ENCODE measurements around the gene SNAPC1.
A peak's percentile ranks its signal among the peaks of the same experiment; 100 is the strongest.

SNAPC1 gene

GRCh38 chr14:61761959-61762786, at the start of gene SNAPC1:
Gene SNAPC1, plus strand, starts transcription at chr14:61762420. Its CDS starts 41 bp downstream, at chr14:61762461.
- Mint-ChIP-seq H3K4me3 (peak within 1 kb of the TSS; percentile 91 to 98), H3K4me1 (peaks cover 12 to 36% of the 10 kb centered on the region in 2 donors), H3K27me3 (no peaks in the 10 kb centered on the region), H3K36me3 (peaks cover 0 to 7% of the 10 kb centered on the region in 2 donors), H3K27ac (peak within 1 kb of the TSS; percentile 96), H3K9me3 (no peaks in the 10 kb centered on the region)
- ATAC-seq (replicated peaks) (peak; percentile 98 to 99), DNase-seq (peak; percentile 91)

- DNase-seq (no peak), ATAC-seq (replicated peaks) (no peak)
- H3K4me1 Mint-ChIP-seq = peaks cover 38 to 73% of the 10 kb centered on the region in 2 donors
- no peaks in the 10 kb centered on the region for H3K9me3 Mint-ChIP-seq
- H3K36me3 Mint-ChIP-seq = peaks cover 0 to 6% of the 10 kb centered on the region in 2 donors
- no peaks in the 10 kb centered on the region for H3K27me3 Mint-ChIP-seq
- H3K4me3 Mint-ChIP-seq = no peak overlapping the region
- H3K27ac Mint-ChIP-seq = peak overlapping the region; percentile 6
These were observed 48.3 kb upstream of the SNAPC1 start for GRCh38 chr14:61713724-61714437.

- DNase-seq (no peak), ATAC-seq (replicated peaks) (no peak)
- Mint-ChIP-seq H3K4me1 (peaks cover 39 to 80% of the 10 kb centered on the region in 2 donors), H3K27me3 (no peaks in the 10 kb centered on the region), H3K9me3 (no peaks in the 10 kb centered on the region), H3K27ac (peak overlapping the region; percentile 51), H3K4me3 (no peak overlapping the region), H3K36me3 (peaks cover 0 to 14% of the 10 kb centered on the region in 2 donors)
These were observed 45.3 kb upstream of the SNAPC1 start for GRCh38 chr14:61716956-61717355.

GRCh38 chr14:61718039-61718438, 44.2 kb upstream of the SNAPC1 start:
- H3K9me3 Mint-ChIP-seq = no peaks in the 10 kb centered on the region
- H3K27me3 Mint-ChIP-seq = no peaks in the 10 kb centered on the region
- no peak overlapping the region for H3K27ac Mint-ChIP-seq
- peaks cover 4 to 18% of the 10 kb centered on the region in 2 donors for H3K36me3 Mint-ChIP-seq
- ATAC-seq (replicated peaks) = peak in 1 of 2 donors; percentile 34
- H3K4me1 Mint-ChIP-seq = peaks cover 33 to 73% of the 10 kb centered on the region in 2 donors
- no peak overlapping the region for H3K4me3 Mint-ChIP-seq
- no peak for DNase-seq

GRCh38 chr14:61719344-61720293, 42.6 kb upstream of the SNAPC1 start:
- peak overlapping the region; percentile 69 for H3K27ac Mint-ChIP-seq

GRCh38 chr14:61720294-61720661, 41.9 kb upstream of the SNAPC1 start:
- Mint-ChIP-seq H3K36me3 (peaks cover 15 to 36% of the 10 kb centered on the region in 2 donors), H3K4me1 (peaks cover 36 to 61% of the 10 kb centered on the region in 2 donors), H3K27me3 (no peaks in the 10 kb centered on the region), H3K27ac (peak overlapping the region; percentile 69), H3K9me3 (no peaks in the 10 kb centered on the region), H3K4me3 (peak overlapping the region; percentile 39 to 50)
- DNase-seq (no peak), ATAC-seq (replicated peaks) (peak; percentile 59 to 61)

More at GRCh38 chr14:61719344-61720293, 42.6 kb upstream of the SNAPC1 start:
- H3K9me3 Mint-ChIP-seq = no peaks in the 10 kb centered on the region
- H3K27me3 Mint-ChIP-seq = no peaks in the 10 kb centered on the region
- ATAC-seq (replicated peaks) (peak; percentile 39 to 46), DNase-seq (no peak)
- peaks cover 11 to 31% of the 10 kb centered on the region in 2 donors for H3K36me3 Mint-ChIP-seq
- peaks cover 33 to 63% of the 10 kb centered on the region in 2 donors for H3K4me1 Mint-ChIP-seq
- H3K4me3 Mint-ChIP-seq = peak overlapping the region; percentile 39 to 50

- Mint-ChIP-seq H3K36me3 (peaks cover 17 to 38% of the 10 kb centered on the region in 2 donors), H3K4me1 (peaks cover 32 to 56% of the 10 kb centered on the region in 2 donors), H3K9me3 (no peaks in the 10 kb centered on the region), H3K4me3 (no peak overlapping the region), H3K27me3 (no peaks in the 10 kb centered on the region), H3K27ac (peak overlapping the region; percentile 77)
- no peak for ATAC-seq (replicated peaks)
- DNase-seq = no peak
These were observed 41.5 kb upstream of the SNAPC1 start for GRCh38 chr14:61720741-61721140.

- Mint-ChIP-seq H3K4me3 (no peak overlapping the region), H3K9me3 (no peaks in the 10 kb centered on the region), H3K27me3 (no peaks in the 10 kb centered on the region), H3K4me1 (peaks cover 23 to 51% of the 10 kb centered on the region in 2 donors), H3K36me3 (peaks cover 32 to 57% of the 10 kb centered on the region in 2 donors), H3K27ac (no peak overlapping the region)
- DNase-seq (no peak), ATAC-seq (replicated peaks) (no peak)
These were observed 38.1 kb upstream of the SNAPC1 start for GRCh38 chr14:61724133-61724532.

GRCh38 chr14:61726778-61727658, 35.2 kb upstream of the SNAPC1 start:
- H3K27ac Mint-ChIP-seq = no peak overlapping the region
- H3K4me1 Mint-ChIP-seq = peaks cover 16 to 41% of the 10 kb centered on the region in 2 donors
- peaks cover 39 to 55% of the 10 kb centered on the region in 2 donors for H3K36me3 Mint-ChIP-seq
- H3K27me3 Mint-ChIP-seq = no peaks in the 10 kb centered on the region
- ATAC-seq (replicated peaks) (no peak), DNase-seq (no peak)
- H3K4me3 Mint-ChIP-seq = no peak overlapping the region
- no peaks in the 10 kb centered on the region for H3K9me3 Mint-ChIP-seq

GRCh38 chr14:61730756-61731373, 31.4 kb upstream of the SNAPC1 start:
- Mint-ChIP-seq H3K36me3 (peaks cover 32 to 45% of the 10 kb centered on the region in 2 donors), H3K4me3 (no peak overlapping the region), H3K27ac (no peak overlapping the region), H3K27me3 (no peaks in the 10 kb centered on the region), H3K9me3 (no peaks in the 10 kb centered on the region), H3K4me1 (peaks cover 5 to 28% of the 10 kb centered on the region in 2 donors)
- ATAC-seq (replicated peaks) = no peak
- no peak for DNase-seq

GRCh38 chr14:61733972-61734371, 28.2 kb upstream of the SNAPC1 start:
- Mint-ChIP-seq H3K36me3 (peaks cover 29 to 44% of the 10 kb centered on the region in 2 donors), H3K9me3 (no peaks in the 10 kb centered on the region), H3K27ac (no peak overlapping the region), H3K27me3 (no peaks in the 10 kb centered on the region), H3K4me1 (peaks cover 8 to 15% of the 10 kb centered on the region in 2 donors), H3K4me3 (no peak overlapping the region)
- DNase-seq = no peak
- no peak for ATAC-seq (replicated peaks)

GRCh38 chr14:61736751-61737150, 25.5 kb upstream of the SNAPC1 start:
- Mint-ChIP-seq H3K9me3 (no peaks in the 10 kb centered on the region), H3K4me1 (peaks cover 0 to 4% of the 10 kb centered on the region in 2 donors), H3K36me3 (peaks cover 28 to 39% of the 10 kb centered on the region in 2 donors), H3K27me3 (no peaks in the 10 kb centered on the region), H3K27ac (peak overlapping the region; percentile 44), H3K4me3 (no peak overlapping the region)
- no peak for ATAC-seq (replicated peaks)
- DNase-seq = no peak

GRCh38 chr14:61737915-61738314, 24.3 kb upstream of the SNAPC1 start:
- ATAC-seq (replicated peaks) = no peak
- H3K27ac Mint-ChIP-seq = no peak overlapping the region
- H3K4me1 Mint-ChIP-seq = peaks cover 0 to 4% of the 10 kb centered on the region in 2 donors
- peaks cover 24 to 36% of the 10 kb centered on the region in 2 donors for H3K36me3 Mint-ChIP-seq
- H3K4me3 Mint-ChIP-seq = no peak overlapping the region
- no peak for DNase-seq
- no peaks in the 10 kb centered on the region for H3K9me3 Mint-ChIP-seq
- H3K27me3 Mint-ChIP-seq = no peaks in the 10 kb centered on the region
